Ectodermal cell (in vitro differentiated cells): ENCODE measurements around the gene TMOD3. TPM values are rescaled to one million over a fixed set of nuclear protein-coding genes. Genes with fewer than 3 reads are reported as not detected.
A peak's percentile ranks its signal among the peaks of the same experiment; 100 is the strongest.
"Not testable (repeated sequence)": the region's sequence is repeated elsewhere in the genome, so short reads cannot be mapped to it uniquely, and the experiment has no call there.

Experiments used
- H3K27ac ChIP-seq: 2 replicates; pipeline ENCODE4 v1.7.0; 2013; ENCODE audit warnings: mild to moderate bottlenecking, low read depth, low read length; ENCODE audit not compliant: insufficient read depth, poor library complexity, severe bottlenecking
- H3K27me3 ChIP-seq: 2 replicates; pipeline ENCODE4 v1.7.0; 2013; ENCODE audit warnings: mild to moderate bottlenecking, low read length; ENCODE audit not compliant: insufficient read depth, control insufficient read depth, poor library complexity, severe bottlenecking
- H3K36me3 ChIP-seq: one replicate; pipeline ENCODE4 v1.7.0; 2013; ENCODE audit warnings: low read length; ENCODE audit not compliant: control insufficient read depth, insufficient read depth
- H3K4me1 ChIP-seq: one replicate; pipeline ENCODE4 v1.7.0; 2013; ENCODE audit warnings: low read length; ENCODE audit not compliant: control insufficient read depth, insufficient read depth
- H3K4me3 ChIP-seq: 2 replicates; pipeline ENCODE4 v1.7.0; 2013; ENCODE audit warnings: low read depth, low read length, control low read depth; ENCODE audit not compliant: insufficient read depth
- H3K9me3 ChIP-seq: 2 replicates; pipeline ENCODE4 v1.7.0; 2013; ENCODE audit warnings: mild to moderate bottlenecking, low read length, moderate library complexity; ENCODE audit not compliant: control insufficient read depth
- WGBS, 2 experiments: methylation state at CpG; one replicate each; pipeline ENCODE4 v1.1.7; 2013; ENCODE audit warnings: missing lambda C conversion rate in 2 of 2; 5-methylcytosine and 5-hydroxymethylcytosine counted together
- polyA plus RNA-seq, 4 experiments: library from polyadenylated mRNA; stranded (reverse); fragments of 50-300 nt; gene quantifications; one replicate each; pipeline ENCODE4 v1.2.3, GENCODE V29; 2013

Gene TMOD3
- polyA plus RNA-seq (2013, experiment 1 of 4) = 19.9 TPM
- 18.0 TPM for polyA plus RNA-seq (2013, experiment 2 of 4)
- 12.4 TPM for polyA plus RNA-seq (2013, experiment 3 of 4)
- 13.9 TPM for polyA plus RNA-seq (2013, experiment 4 of 4)

DNA sequence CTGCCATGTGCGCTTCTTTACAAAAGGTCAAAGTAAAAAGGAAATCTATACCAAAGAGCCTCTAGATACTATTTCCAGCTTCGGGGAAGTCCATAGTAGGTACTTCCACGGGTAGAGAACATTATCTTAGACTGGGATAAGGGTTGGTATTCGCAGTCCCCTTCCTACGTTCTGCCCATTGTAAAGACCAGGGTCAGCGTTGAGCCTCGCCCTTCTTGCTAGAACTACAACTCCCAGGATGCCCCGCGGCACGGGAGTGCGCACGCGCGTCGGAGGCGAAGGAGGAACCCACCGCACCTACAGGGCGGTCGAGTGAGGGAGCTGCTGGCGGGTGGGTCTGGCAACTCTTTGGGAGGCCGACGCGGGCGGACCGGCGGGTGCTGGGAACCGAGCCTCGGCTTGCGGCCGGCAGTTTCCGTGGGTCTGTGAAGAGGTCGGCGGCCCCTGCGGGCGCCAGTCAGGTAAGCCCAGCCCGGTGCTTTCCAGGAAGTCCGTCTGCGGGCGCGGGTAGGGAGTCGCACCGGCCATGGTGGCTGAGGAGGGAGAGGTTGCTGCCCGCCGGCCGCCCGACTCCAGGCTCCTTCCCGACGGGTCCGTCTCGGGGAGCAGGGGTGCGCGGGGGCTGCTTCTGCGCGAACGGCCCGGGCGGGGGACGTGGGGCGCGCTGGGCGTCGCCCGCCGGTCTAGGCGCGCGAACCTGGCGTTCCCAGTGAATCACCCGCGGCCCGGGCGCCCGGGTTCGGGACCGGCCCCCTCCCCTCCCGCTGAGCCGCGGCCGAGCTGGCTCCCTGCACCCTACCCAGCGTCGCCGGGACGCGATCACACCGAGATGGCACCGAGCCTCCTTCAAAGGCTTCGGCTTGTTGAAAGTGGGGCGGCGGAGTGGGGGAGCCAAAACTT, at the start of gene TMOD3:
Gene TMOD3, plus strand, starts transcription at position 278 of the 900 bp plus-strand sequence. CDS start 33,232 bp downstream, outside the sequence.
- no peaks in the 10 kb centered on the region for H3K27me3 ChIP-seq
- no peaks in the 10 kb centered on the region for H3K36me3 ChIP-seq
- peak within 1 kb of the TSS; percentile 83 for H3K4me3 ChIP-seq
- no peaks in the 10 kb centered on the region for H3K4me1 ChIP-seq
- no peak within 1 kb of the TSS for H3K27ac ChIP-seq
- WGBS, 2 experiments = 2% methylated on average over 89 of the region's 89 CpGs
- H3K9me3 ChIP-seq = no peaks in the 10 kb centered on the region

GRCh38 chr15:51780636-51781035, 48.8 kb upstream of the TMOD3 start:
- Histone ChIP-seq H3K4me3 (no peak overlapping the region), H3K4me1 (no peaks in the 10 kb centered on the region), H3K27me3 (no peaks in the 10 kb centered on the region), H3K27ac (no peak overlapping the region), H3K9me3 (no peaks in the 10 kb centered on the region), H3K36me3 (no peaks in the 10 kb centered on the region)
- 92 to 93% methylated on average over 1 of the region's 1 CpG for WGBS, 2 experiments

DNA sequence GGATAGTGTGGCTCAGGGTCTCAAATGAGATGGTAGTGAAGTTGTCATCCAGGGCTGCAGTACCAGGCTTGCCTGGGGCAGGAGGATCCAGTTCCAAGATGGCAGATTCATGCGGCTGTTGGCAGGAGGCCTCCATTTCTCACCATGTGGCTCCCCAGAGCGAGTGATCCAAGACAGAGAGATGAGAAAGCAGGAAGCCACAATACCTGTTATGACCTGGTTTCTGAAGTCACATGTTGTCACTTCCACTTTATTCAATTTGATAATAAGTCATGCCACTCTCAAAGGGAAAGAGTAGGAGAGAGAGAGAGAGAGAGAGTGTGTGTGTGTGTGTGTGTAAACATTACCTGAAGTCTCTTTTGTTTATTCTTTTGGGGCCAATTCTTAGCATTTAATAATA, 47.9 kb upstream of the TMOD3 start:
- no peaks in the 10 kb centered on the region for H3K36me3 ChIP-seq
- H3K9me3 ChIP-seq = no peaks in the 10 kb centered on the region
- no peaks in the 10 kb centered on the region for H3K4me1 ChIP-seq
- WGBS, 2 experiments = 42 to 45% methylated on average over 2 of the region's 2 CpGs
- no peaks in the 10 kb centered on the region for H3K27me3 ChIP-seq
- no peak overlapping the region for H3K4me3 ChIP-seq
- H3K27ac ChIP-seq = no peak overlapping the region

- no peak overlapping the region for H3K4me3 ChIP-seq
These were observed 47.0 kb upstream of the TMOD3 start for GRCh38 chr15:51782357-51782896.

DNA sequence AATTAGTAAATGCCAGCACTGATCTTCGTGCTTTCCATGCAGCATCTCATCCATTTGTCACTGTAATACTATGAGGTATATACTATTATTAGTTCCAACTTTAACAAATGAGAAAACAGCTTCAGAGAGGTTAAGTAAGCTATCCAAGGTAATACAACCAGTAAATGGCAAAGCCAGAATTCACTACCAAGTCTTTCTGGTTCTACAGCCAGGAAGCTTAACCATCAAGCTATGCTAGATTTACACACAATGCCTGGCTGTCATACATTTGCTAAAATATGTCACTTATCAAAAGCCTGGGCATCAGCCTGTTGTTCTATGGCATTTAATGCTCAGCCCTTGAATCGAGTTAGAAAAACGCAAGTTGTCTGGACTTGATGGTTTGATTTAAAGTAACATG, 45.5 kb upstream of the TMOD3 start:
- H3K9me3 ChIP-seq = no peaks in the 10 kb centered on the region
- 85 to 97% methylated on average over 2 to 3 of the region's 3 CpGs for WGBS, 2 experiments

More at GRCh38 chr15:51782357-51782896, 47.0 kb upstream of the TMOD3 start:
- no peaks in the 10 kb centered on the region for H3K4me1 ChIP-seq
- H3K27ac ChIP-seq = no peak overlapping the region
- 71% methylated on average over 6 to 7 of the region's 7 CpGs for WGBS, 2 experiments
- H3K9me3 ChIP-seq = no peaks in the 10 kb centered on the region
- H3K36me3 ChIP-seq = no peaks in the 10 kb centered on the region
- no peaks in the 10 kb centered on the region for H3K27me3 ChIP-seq

DNA sequence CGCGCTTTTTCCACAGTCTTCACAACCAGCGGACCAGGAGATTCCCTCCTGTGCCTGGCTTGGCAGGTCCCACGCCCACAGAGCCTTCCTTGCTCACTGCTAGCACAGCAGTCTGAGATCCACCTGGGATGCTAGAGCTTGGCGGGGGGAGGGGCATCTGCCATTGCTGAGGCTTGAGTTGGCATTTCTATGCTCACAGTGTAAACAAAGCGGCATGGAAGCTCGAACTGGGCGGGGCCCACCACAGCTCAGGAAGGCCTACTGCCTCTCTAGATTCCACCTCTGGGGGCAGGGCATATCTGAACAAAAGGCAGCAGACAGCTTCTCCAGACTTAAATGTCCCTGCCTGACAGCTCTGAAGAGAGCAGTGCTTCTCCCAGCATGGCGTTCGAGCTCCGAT, 42.3 kb upstream of the TMOD3 start:
- 65 to 66% methylated on average over 11 of the region's 11 CpGs for WGBS, 2 experiments
- H3K36me3 ChIP-seq, H3K9me3 ChIP-seq, H3K27ac ChIP-seq, H3K27me3 ChIP-seq, H3K4me1 ChIP-seq, H3K4me3 ChIP-seq: not testable (repeated sequence)

More for the DNA sequence above, 45.5 kb upstream of the TMOD3 start:
- H3K27me3 ChIP-seq = no peaks in the 10 kb centered on the region
- no peaks in the 10 kb centered on the region for H3K4me1 ChIP-seq
- no peak overlapping the region for H3K4me3 ChIP-seq
- H3K36me3 ChIP-seq = no peaks in the 10 kb centered on the region
- H3K27ac ChIP-seq = no peak overlapping the region

- not testable (repeated sequence) for H3K4me1 ChIP-seq, H3K9me3 ChIP-seq, H3K4me3 ChIP-seq, H3K27ac ChIP-seq, H3K36me3 ChIP-seq, H3K27me3 ChIP-seq
- WGBS, 2 experiments = 89 to 99% methylated on average over 4 of the region's 4 CpGs
These were observed 37.0 kb upstream of the TMOD3 start for GRCh38 chr15:51792474-51792873.

DNA sequence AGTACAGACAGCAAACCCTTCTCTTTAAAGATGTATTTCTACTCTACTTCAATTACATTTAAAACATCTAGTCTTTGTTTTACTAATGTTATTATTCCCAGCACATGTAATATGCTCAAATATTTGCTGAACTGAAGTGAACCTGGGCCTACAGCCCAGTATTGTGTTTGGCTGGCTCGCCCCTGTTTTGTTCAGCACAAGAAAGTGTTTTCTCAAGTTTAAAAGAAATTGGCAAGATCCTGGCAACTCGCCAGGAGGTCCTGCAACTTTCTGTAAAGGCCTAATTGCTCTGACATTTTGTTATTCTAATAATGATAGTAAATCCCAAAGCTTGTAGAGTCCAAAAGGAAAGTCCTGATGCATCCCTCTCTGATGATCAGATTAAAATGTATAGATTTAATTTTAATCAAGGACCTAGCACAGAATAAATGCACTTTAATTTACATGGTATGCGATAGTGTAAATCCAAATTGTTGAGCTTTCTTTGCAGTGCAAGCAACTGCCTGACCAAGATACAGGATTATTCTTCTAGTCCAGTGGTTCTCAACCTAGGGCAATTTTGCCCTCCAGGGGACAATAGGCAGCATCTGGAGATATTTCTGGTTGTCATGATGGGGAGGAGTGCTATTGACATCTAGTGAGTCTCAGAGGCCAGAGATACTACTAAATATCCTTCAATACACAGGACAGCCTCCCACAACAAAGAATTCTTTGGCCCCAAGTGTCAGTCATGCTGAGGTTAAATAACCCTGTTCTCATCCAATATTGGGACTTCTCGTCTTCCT, 35.7 kb upstream of the TMOD3 start:
- WGBS, 2 experiments = 89 to 91% methylated on average over 4 of the region's 4 CpGs
- no peaks in the 10 kb centered on the region for H3K27me3 ChIP-seq
- H3K36me3 ChIP-seq = no peaks in the 10 kb centered on the region
- H3K4me3 ChIP-seq = no peak overlapping the region
- no peak overlapping the region for H3K27ac ChIP-seq
- H3K4me1 ChIP-seq = no peaks in the 10 kb centered on the region
- H3K9me3 ChIP-seq = no peaks in the 10 kb centered on the region

DNA sequence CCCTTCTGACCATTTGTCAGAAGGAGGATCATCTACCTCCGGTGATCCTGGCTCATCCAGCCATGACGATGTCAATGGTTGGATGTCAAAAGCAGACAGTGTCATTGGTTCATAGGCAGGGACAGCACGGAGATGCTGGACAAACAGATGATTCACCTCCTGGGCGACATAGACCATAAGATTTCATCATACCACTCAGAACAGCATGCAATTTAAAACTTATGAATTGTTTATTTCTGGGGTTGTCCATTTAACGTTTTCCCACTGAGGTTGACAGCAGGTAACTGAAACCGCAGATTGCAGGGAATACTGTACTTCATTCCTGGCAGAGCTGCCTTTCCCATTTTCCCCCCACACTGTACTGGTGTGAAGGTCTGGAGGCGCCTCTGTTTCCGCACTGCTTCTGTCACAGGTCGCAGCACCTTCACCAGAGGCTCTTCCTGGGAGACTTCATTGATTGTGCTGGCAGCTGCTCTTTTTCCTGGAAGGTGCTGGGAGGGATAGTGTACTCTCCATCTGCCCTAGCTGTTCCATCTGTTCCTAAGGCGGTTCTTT, 32.5 kb upstream of the TMOD3 start:
- H3K4me1 ChIP-seq = peaks cover 3% of the 10 kb centered on the region
- no peaks in the 10 kb centered on the region for H3K36me3 ChIP-seq
- H3K4me3 ChIP-seq = no peak overlapping the region
- 88 to 89% methylated on average over 9 to 10 of the region's 10 CpGs for WGBS, 2 experiments
- no peaks in the 10 kb centered on the region for H3K27me3 ChIP-seq
- no peak overlapping the region for H3K27ac ChIP-seq
- no peaks in the 10 kb centered on the region for H3K9me3 ChIP-seq
